Dedifferentiated amniotic fluid mesenchymal stem cell (primary cell): ENCODE measurements around the gene KDELR1.
A peak's percentile ranks its signal among the peaks of the same experiment; 100 is the strongest.
"Not testable (repeated sequence)": the region's sequence is repeated elsewhere in the genome, so short reads cannot be mapped to it uniquely, and the experiment has no call there.

Source experiments
- DNase-seq: peaks from one replicate; pipeline ENCODE4 v3.0.0-alpha.2; 2016; ENCODE audit errors: extremely low spot score

Gene KDELR1

DNA sequence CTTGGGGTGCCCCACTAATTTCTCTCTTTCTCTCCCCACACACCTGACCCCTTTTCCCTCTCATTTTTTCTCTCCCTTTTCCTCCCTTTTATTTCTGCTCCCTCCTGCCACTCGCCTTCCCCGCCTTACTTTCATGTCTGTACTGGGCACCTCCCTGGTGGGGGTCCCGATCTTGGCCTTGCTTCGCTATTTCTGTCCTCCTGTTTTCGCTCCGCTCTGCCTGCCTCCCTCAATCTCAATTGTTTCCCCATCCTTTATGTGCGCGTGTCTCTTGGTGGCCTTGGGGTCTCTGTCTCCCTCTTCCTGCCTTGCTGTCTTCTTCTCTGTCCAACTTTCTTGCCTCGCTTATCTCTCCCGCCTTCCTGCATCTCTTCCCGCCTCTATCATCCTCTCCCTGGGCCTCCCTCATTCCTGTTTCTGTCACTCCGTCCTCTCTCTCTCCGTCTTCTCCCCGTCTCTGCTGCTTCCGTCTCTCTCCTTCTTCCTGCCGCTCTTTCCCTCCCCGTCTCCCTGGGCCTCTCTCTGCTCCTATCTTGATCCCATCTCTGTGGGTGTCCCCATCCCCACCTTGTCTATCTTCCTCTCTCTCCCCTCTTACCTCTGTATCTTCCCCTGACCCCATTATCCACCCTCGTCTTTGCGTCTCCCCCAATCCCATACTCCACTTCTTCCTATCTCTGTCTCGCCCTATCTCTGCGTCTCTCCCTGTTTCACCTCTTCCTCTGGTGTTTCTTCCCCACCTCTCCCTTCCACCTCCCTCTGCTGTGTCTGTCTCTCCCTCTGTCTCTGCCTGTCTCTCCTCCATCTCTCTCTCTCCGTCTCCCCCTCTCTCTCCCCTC lies 6.1 kb upstream of the KDELR1 start:
- no peak for DNase-seq

DNA sequence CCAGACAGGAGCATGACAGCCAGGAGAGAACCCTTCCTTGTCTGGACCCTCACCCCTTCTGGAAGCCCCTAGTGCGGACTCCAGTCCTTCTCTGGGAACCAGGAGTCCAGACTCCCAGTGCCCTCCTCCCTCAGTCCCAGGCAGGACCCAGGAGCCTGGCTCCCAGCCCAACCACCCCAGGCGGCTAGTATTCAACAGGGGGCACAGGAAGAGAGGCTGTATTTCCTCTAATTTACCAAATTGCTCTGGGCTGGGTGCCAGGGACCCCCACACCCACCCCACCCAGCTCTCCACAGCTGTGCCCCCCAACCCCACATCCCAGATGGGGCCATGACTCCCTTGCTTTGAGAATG lies 5.4 kb upstream of the KDELR1 start:
- DNase-seq: no peak

- no peak for DNase-seq
Measured at GRCh38 chr19:48396016-48396823, 4.9 kb upstream of the KDELR1 start.

DNA sequence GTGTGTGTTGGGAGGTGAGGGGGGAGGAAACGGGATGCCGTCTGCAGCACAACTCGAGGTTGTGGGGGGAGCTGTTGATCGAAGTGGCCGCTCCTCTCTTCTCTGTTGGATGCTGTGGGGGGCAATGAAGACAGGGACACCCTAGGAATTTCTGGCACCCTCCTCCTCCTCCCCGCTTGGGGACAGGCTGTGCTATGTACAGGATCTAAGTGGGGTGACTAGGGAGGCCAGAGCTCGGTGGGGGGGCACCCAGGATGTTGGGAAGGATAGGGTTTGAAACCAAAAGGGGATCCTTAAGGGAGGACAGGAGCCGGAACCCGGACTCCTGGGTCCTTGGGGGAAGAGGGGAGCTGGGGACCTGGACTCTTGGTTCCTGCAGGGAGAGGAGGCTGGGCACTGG lies 4.1 kb upstream of the KDELR1 start:
- DNase-seq: no peak

DNA sequence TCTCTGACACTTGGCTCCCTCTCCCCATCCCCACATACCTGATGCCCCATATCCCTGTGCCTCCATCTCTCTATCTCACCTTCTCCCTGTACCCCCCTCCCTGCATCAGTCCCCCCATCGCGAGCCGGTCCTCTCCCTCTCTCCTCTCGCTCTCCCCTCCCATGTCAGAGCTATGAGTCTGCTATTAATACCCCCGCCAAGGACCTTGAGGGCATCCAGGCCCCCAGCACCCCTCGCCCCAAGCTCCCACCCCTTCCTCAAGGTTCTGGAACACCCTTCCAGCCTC lies 3.8 kb upstream of the KDELR1 start:
- DNase-seq: no peak

DNA sequence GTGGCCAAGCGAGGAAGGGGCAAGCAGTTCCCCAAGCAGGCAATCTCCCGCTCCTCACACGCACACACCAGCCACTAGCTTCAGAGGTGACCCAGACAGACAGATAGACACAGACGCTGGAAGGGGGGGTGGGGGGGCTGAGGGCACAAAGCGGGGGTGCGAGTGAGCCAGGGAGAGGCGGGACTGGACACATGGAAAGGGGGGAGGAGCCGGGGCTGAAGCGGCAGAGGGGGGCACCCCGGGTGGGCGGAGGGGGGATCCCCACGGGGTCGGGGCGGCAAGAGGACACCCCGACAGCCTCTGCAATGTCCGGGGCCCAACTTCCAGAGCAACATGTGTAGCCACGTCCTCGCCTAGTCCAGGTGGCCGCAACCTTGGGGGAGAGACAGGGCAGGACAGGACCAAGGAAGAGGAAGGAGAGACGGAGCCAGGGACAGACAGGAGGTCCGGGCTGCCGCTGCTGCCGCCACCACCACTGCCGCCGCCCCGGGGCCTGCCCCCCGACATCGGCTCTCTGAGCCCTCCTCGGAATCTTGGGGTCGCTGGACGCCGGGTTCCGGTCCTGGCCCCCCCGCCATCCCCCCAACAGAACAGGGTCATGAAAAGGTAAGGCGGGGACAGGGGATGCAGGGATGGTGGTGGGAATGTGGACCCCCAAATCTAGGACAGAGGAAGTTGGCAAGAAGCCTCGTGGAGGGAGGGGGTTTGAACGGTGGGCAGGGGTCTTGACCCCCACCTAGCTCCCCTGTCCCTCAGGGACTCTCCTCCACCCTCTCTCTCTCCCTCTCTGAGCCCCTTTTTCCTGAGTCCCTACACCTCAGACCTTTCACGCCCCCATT lies 3.2 kb upstream of the KDELR1 start:
- no peak for DNase-seq

GRCh38 chr19:48393559-48394330 lies 2.4 kb upstream of the KDELR1 start, which contains the start of gene GRIN2D:
Gene GRIN2D, plus strand, starts transcription at chr19:48393668. Its CDS starts 4,725 bp downstream, at chr19:48398393.
- DNase-seq: no peak

DNA sequence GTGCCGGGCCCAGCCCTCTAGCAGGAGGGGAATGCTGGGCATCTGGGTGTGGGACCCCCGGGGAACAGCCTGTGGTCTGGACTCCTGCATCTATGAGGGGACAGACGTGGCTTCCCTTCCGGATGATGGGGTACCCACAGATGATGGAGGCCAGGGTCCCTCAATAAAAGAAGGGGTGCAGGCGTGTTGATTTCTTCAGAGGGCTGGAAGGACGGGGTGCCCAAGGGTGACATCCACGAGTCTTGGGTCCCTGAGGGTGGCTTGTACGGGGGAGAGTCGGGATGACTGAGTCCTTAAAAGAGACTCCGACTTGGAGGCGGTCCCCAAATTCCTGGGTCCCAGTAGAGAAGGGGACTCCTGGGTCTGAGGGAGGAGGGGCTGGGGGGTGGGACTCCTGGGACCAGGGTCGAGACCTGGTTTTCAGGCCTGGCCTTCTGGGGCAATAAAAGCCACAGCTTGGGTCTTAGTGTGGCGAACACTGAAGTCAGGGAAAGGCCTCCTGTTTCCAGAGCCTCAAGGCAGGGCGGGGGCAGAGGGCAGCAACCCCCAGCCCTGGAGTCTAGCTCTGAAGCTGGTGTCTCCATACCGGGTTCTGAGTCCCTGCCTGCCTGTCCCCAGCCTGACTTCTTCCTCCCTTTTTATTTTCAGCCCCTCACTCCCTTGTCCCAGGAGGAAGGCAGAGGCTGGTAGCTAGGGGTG lies 1.7 kb upstream of the KDELR1 start:
- no peak for DNase-seq

DNA sequence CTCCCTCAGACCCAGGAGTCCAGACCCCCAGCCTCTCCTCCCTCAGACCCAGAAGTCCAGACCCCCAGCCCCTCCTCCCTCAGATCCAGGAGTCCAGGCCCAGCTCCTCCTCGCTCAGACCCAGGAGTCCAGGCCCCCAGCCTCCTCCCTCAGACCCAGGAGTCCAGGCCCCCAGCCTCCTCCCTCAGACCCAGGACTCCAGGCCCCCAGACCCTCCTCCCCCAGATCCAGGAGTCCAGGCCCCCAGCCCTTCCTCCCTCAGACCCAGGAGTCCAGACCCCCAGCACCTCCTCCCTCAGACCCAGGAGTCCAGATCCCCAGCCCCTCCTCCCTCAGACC lies 624 bp upstream of the KDELR1 start:
- not testable (repeated sequence) for DNase-seq

DNA sequence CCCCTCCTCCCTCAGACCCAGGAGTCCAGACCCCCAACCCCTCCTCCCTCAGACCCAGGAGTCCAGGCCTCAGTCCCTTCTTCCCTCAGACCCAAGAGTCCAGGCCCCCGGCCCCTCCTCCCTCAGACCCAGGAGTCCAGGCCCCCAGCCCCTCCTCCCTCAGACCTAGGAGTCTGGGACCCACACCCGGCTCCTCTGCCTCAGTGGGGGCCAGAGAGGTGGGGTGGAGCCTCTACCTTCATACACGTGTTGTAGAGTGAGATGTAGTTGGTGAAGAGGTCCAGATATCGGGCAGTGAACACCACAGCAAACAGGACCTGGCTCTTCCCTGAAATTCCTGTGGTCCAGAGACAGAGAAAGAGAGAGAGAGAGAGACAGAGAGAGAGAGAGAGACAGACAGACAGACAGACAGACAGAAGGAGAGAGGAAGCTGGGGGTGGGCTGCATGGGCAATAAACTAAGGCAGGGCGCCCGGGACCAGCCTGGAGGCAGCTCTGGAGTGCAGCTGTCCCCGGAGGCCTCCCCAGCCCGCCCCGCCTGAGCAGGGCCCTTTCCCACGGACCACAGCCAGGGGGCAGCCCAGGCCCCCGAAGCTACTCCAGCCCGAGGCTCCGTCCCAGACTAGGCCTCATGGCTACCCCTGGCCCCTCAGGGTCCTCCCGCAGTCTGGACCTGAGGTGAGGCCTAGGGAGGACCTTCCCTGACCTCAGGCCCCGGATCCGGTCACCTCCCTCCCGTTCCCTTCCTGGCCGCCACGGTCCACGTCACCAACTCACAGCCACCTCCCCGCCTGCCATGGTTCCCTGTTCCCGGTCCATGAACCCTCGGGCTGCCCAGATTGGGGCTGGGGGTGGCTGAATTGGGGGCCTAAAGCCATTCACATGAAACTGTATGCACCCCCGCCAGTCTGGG lies 907 bp downstream of the KDELR1 start:
- peak; percentile 62 for DNase-seq

DNA sequence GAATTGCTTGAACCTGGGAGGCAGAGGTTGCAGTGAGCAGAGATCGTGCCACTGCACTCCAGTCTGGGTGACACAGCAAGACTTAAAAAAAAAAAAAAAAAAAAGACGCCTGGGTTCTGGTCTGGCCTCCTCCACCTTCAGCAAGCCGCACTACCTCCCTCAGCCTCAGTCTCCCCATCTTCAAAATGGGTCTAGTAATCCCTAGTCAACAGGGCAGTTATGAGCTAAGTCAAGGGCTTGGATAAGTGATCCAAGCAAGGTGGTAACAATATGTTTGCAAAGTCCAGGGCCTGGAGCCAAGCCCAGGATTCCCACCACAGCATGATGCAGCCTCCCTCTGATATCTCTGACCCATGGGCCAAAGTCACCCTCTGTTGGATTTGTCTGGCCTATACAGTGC lies 4.4 kb downstream of the KDELR1 start:
- DNase-seq: no peak

GRCh38 chr19:48385461-48386087 lies 5.8 kb downstream of the KDELR1 start:
- DNase-seq: no peak

DNA sequence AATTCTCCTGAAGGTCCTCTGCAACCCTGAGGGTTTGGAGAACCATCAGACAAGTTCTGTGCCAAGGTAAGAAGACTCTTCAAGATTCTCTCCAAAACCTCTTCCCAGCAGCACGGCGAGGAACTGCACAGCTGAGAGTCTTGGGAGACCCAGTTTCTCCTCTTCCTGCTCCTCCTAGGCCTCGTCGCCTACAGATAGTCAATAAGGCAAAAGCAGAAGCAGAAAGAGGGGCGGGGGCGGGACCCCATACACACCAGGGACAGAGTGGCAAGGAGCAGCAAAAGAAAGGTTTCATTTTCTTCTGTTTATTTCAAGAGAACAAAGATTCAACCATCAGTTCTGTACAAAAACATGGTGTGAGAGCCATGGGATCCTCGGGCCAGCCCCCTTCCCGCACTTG lies 9.1 kb downstream of the KDELR1 start:
- DNase-seq: no peak

GRCh38 chr19:48381178-48381950 lies 10.0 kb downstream of the KDELR1 start:
- no peak for DNase-seq

DNA sequence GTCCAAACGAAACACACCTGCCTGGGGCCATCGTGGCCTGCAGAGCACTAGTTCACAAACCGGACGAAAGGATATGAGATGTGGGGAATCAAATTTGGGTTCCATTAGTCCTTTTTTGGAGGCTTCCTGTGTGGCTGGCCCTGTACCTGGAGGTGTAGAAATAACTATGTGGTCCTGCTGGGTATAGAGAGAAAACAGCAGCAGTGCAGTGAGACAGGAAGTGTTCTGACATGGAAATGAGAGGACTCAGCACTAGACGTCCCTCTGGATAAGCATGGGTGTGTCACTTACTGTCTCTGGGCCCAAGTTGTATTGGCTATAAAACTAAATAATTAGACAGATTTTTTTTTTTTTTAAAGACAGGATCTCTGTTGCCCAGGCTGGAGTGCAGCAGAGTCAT lies 12.3 kb downstream of the KDELR1 start:
- no peak for DNase-seq

DNA sequence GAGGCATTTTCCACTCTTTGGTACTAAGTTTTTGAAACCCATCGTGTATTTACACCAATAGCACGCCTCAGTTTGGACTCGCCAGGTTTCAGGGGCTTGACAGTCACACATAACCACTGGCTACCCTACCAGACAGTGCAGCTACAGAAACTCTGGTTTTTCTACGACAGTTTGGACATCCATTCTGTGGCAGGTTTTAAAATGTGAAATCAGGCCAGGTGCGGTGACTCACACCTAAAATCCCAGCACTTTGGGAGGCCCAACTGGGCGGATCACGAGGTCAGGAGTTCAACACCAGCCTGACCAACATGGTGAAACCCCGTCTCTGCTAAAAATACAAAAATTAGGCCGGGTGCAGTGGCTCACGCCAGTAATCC lies 13.2 kb downstream of the KDELR1 start:
- DNase-seq: no peak

- no peak for DNase-seq
Measured at GRCh38 chr19:48373567-48373966, 17.8 kb downstream of the KDELR1 start.

GRCh38 chr19:48372904-48373303 lies 18.4 kb downstream of the KDELR1 start:
- DNase-seq: no peak

GRCh38 chr19:48371771-48372170 lies 19.6 kb downstream of the KDELR1 start:
- not testable (repeated sequence) for DNase-seq
